ENCODE measurements around the gene MAPKBP1.

Gene MAPKBP1

GRCh38 chr15:41870689-41871081 lies 96.4 kb downstream of the MAPKBP1 start:
- DNase-seq: no peak

- DNase-seq: no peak
These were observed 97.1 kb downstream of the MAPKBP1 start for GRCh38 chr15:41871175-41871905.

- no peak for DNase-seq
These were observed 98.0 kb downstream of the MAPKBP1 start for GRCh38 chr15:41872166-41872747.

GRCh38 chr15:41873711-41874110 lies 99.4 kb downstream of the MAPKBP1 start:
- DNase-seq: no peak

- DNase-seq: no peak
These were observed 100.5 kb downstream of the MAPKBP1 start for GRCh38 chr15:41874736-41875135.

GRCh38 chr15:41876007-41876406 lies 101.7 kb downstream of the MAPKBP1 start:
- DNase-seq: no peak

- no peak for DNase-seq
These were observed 102.4 kb downstream of the MAPKBP1 start for GRCh38 chr15:41876689-41877088.

All from NCI-H526 (cell line).